Endodermal cell (in vitro differentiated cells): ENCODE results near the gene KTN1. TPM values are rescaled to one million over a fixed set of nuclear protein-coding genes. Genes with fewer than 3 reads are reported as not detected.

Experiments used
- DNase-seq: peaks from one replicate; pipeline ENCODE4 v3.0.0-alpha.2; 2017
- H3K27ac ChIP-seq: 2 replicates; pipeline ENCODE4 v1.5.1; 2013; ENCODE audit warnings: mild to moderate bottlenecking, low read depth, low read length, moderate library complexity
- H3K27me3 ChIP-seq: 2 replicates; pipeline ENCODE4 v1.6.1; 2013; ENCODE audit warnings: mild to moderate bottlenecking, low read length, moderate library complexity; ENCODE audit not compliant: insufficient read depth, control insufficient read depth, poor library complexity, severe bottlenecking
- H3K36me3 ChIP-seq: 2 replicates; pipeline ENCODE4 v1.7.0; 2013; ENCODE audit warnings: mild to moderate bottlenecking, low read length, moderate library complexity; ENCODE audit not compliant: control insufficient read depth, insufficient read depth
- H3K4me1 ChIP-seq: one replicate; pipeline ENCODE4 v1.7.0; 2013; ENCODE audit warnings: low read length; ENCODE audit not compliant: control insufficient read depth, insufficient read depth
- H3K4me3 ChIP-seq: 2 replicates; pipeline ENCODE4 v1.5.1; 2013; ENCODE audit warnings: mild to moderate bottlenecking, low read length, moderate library complexity
- H3K9ac ChIP-seq: 2 replicates; pipeline ENCODE4 v1.6.1; 2013; ENCODE audit warnings: mild to moderate bottlenecking, low read length, moderate library complexity; ENCODE audit not compliant: poor library complexity, severe bottlenecking; ENCODE audit errors: extremely low read depth
- H3K9me3 ChIP-seq: 2 replicates; pipeline ENCODE4 v1.6.1; 2013; ENCODE audit warnings: mild to moderate bottlenecking, low read length, moderate library complexity; ENCODE audit not compliant: control insufficient read depth
- H3K27ac Mint-ChIP-seq: 2 replicates; pipeline ENCODE4 v1.8.0; 2020; ENCODE audit warnings: mixed read lengths
- H3K27me3 Mint-ChIP-seq: 2 replicates; pipeline ENCODE4 v1.8.0; 2021; ENCODE audit warnings: mild to moderate bottlenecking, mixed read lengths; ENCODE audit not compliant: insufficient read depth
- H3K36me3 Mint-ChIP-seq: 2 replicates; pipeline ENCODE4 v1.8.0; 2020; ENCODE audit warnings: low read depth, mixed read lengths
- H3K4me1 Mint-ChIP-seq: 2 replicates; pipeline ENCODE4 v1.8.0; 2020; ENCODE audit warnings: mixed read lengths
- H3K4me3 Mint-ChIP-seq: 2 replicates; pipeline ENCODE4 v1.8.0; 2020; ENCODE audit warnings: mild to moderate bottlenecking, moderate library complexity, mixed read lengths
- H3K9me3 Mint-ChIP-seq: 2 replicates; pipeline ENCODE4 v1.8.0; 2020; ENCODE audit warnings: mild to moderate bottlenecking, mixed read lengths
- CTCF ChIP-seq: fragments of 200-600 bp; sonication (generic); conservative IDR thresholded peaks from 2 replicates; pipeline ENCODE4 v1.5.0; 2021; ENCODE audit warnings: antibody characterized with exemption, mild to moderate bottlenecking
- WGBS, 2 experiments: methylation state at CpG; one replicate each; pipeline versions ENCODE4 v1.1.5 to v1.1.7; 2013; ENCODE audit warnings: missing lambda C conversion rate in 2 of 2, mixed read lengths in 1 of 2; ENCODE audit not compliant: insufficient coverage in 1 of 2, insufficient read length in 1 of 2; 5-methylcytosine and 5-hydroxymethylcytosine counted together
- total RNA-seq, 2 donors: library from RNA; stranded (reverse); fragmentation: NEBNext Ultra II Directional in 1 of 2; extraction: Animal tissue kit (Norgen Biotek cat#: 25700) in 1 of 2; gene quantifications; 2 replicates in 1 of 2; 3 replicates in 1 of 2; pipeline ENCODE4 v1.2.1, GENCODE V29; 2021

The KTN1 gene
- total RNA-seq, 2 donors from 2014 or later, result 215 to 239 TPM

GRCh38 chr14:55686713-55687112, 106.7 kb downstream of the KTN1 start:
- WGBS, 2 experiments, result 97 to 100% methylated on average over 5 to 7 of the region's 7 CpGs

GRCh38 chr14:55688566-55688965, 108.6 kb downstream of the KTN1 start:
- Mint-ChIP-seq H3K36me3 (peaks cover 34% of the 10 kb centered on the region), H3K4me1 (peaks cover 3% of the 10 kb centered on the region), H3K9me3 (no peaks in the 10 kb centered on the region), H3K27me3 (no peaks in the 10 kb centered on the region), H3K27ac (no peak overlapping the region), H3K4me3 (no peak overlapping the region)
- DNase-seq, result no peak
- H3K36me3 ChIP-seq, result peaks cover 38% of the 10 kb centered on the region
- H3K27ac ChIP-seq, result no peak overlapping the region
- H3K4me1 ChIP-seq, result no peaks in the 10 kb centered on the region
- no peak overlapping the region for H3K4me3 ChIP-seq
- no peaks in the 10 kb centered on the region for H3K27me3 ChIP-seq
- H3K9me3 ChIP-seq, result no peaks in the 10 kb centered on the region
- no peak overlapping the region for H3K9ac ChIP-seq
- no peak for TF ChIP-seq CTCF
- WGBS, 2 experiments, result 95 to 100% methylated on average over 2 of the region's 2 CpGs

More at GRCh38 chr14:55686713-55687112, 106.7 kb downstream of the KTN1 start:
- Histone ChIP-seq H3K9ac (no peak overlapping the region), H3K4me1 (no peaks in the 10 kb centered on the region), H3K36me3 (peaks cover 57% of the 10 kb centered on the region), H3K4me3 (no peak overlapping the region), H3K27ac (no peak overlapping the region), H3K9me3 (no peaks in the 10 kb centered on the region), H3K27me3 (no peaks in the 10 kb centered on the region)
- no peak for TF ChIP-seq CTCF
- DNase-seq, result no peak
- Mint-ChIP-seq H3K4me3 (no peak overlapping the region), H3K9me3 (no peaks in the 10 kb centered on the region), H3K27me3 (no peaks in the 10 kb centered on the region), H3K4me1 (peaks cover 3% of the 10 kb centered on the region), H3K27ac (no peak overlapping the region), H3K36me3 (peaks cover 45% of the 10 kb centered on the region)

DNA sequence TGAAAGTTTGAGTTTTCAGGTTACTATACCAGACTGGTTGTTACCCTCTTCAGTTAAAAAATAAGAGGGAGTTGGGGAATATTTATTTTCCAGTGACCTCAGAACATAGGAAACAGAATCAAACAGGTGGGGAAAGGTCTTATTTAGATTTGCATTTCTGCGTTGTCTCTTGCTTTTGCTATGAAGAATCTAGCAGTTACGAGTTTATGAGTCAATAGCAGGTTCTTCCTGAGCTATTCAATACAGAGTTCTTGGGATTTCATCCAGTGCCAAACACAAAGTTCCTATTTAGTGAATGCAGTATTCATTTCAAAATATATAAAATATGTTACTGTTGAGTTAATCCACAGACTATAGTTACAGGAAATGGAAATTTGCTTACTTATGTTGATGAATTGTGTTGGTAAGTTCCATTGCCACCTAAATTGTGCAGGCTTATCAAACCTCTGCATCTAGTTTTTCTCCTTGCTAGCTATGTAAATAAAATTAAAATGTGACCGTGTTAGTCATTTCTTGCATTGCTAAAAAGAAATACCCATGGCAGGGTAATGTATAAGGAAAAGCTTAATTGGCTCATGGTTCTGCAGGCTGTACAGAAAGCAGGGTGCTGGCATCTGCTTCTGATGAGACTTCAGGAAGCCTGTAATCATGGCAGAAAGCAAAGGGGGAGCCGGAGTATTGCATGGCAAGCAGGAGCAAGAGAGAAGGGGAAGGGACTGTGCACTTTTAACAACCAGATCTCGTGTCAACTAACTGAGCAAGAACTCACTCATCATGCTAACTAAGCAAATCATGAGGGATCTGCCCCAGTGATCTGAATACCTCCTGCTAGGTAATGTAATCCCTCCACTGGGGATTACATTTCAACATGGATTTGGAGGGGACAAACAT, 110.2 kb downstream of the KTN1 start:
- Mint-ChIP-seq H3K4me3 (no peak overlapping the region), H3K9me3 (no peaks in the 10 kb centered on the region), H3K27ac (no peak overlapping the region), H3K36me3 (peaks cover 23% of the 10 kb centered on the region), H3K27me3 (no peaks in the 10 kb centered on the region), H3K4me1 (peaks cover 3% of the 10 kb centered on the region)
- H3K27ac ChIP-seq, result no peak overlapping the region
- H3K9ac ChIP-seq, result no peak overlapping the region
- H3K4me3 ChIP-seq, result no peak overlapping the region
- no peaks in the 10 kb centered on the region for H3K4me1 ChIP-seq
- TF ChIP-seq CTCF, result no peak
- no peaks in the 10 kb centered on the region for H3K27me3 ChIP-seq
- WGBS, 2 experiments, result 88 to 93% methylated on average over 5 of the region's 5 CpGs
- peaks cover 22% of the 10 kb centered on the region for H3K36me3 ChIP-seq
- DNase-seq, result no peak
- no peaks in the 10 kb centered on the region for H3K9me3 ChIP-seq
